ENCODE data around the gene TAS2R16. TPM values are rescaled to one million over a fixed set of nuclear protein-coding genes. Genes with fewer than 3 reads are reported as not detected.

TAS2R16 gene
- total RNA-seq, 2 experiments from 2014 or later = not detected

DNA sequence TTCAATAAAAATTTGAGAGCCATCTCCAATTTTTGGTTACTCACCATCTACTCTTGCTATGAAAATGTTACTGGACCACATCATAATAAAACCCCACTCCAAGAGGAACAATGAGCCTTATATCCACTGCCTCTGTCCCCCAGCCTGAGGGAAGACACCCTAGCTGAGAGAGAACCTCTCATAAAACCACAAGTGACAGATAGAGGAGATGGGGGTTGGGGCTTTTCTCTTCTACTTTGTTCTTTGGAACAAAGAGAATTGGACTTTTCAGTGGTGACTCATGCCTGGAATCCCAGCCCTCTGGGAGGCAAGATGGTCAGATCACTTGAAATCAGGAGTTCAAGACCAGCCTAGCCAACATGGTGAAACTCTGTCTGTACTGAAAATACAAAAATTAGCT lies 27.6 kb upstream of the TAS2R16 start:
- no peaks in the 10 kb centered on the region for H3K4me1 ChIP-seq (ENCODE audit: insufficient read depth, low read length, poor library complexity, severe bottlenecking)
- no peaks in the 10 kb centered on the region for H4K20me1 ChIP-seq (ENCODE audit: insufficient read depth, low read length)
- H2AFZ ChIP-seq (ENCODE audit: low read length) = no peak overlapping the region
- ChIA-PET CTCF (ENCODE audit: unreplicated experiment) (no interaction called here), POLR2A (interaction anchor here (0.7 kb wide), 1 partner anchor 39 kb away, joined by 3 read pairs; no protein-coding TSS in a partner anchor)
- H3K27ac ChIP-seq (ENCODE audit: low read depth, low read length, poor library complexity, severe bottlenecking) = no peak overlapping the region
- no peak for DNase-seq (ENCODE audit: low spot score)
- H3K9me2 ChIP-seq (ENCODE audit: insufficient read depth, low read length) = no peaks in the 10 kb centered on the region
- no peaks in the 10 kb centered on the region for H3K9me3 ChIP-seq (ENCODE audit: low read length)
- no peak for TF ChIP-seq EZH2phosphoT487 (IDR thresholded peaks at IDR 0.05; ENCODE audit: borderline replicate concordance, low read depth, low read length)
- TF ChIP-seq, protein P1, sequence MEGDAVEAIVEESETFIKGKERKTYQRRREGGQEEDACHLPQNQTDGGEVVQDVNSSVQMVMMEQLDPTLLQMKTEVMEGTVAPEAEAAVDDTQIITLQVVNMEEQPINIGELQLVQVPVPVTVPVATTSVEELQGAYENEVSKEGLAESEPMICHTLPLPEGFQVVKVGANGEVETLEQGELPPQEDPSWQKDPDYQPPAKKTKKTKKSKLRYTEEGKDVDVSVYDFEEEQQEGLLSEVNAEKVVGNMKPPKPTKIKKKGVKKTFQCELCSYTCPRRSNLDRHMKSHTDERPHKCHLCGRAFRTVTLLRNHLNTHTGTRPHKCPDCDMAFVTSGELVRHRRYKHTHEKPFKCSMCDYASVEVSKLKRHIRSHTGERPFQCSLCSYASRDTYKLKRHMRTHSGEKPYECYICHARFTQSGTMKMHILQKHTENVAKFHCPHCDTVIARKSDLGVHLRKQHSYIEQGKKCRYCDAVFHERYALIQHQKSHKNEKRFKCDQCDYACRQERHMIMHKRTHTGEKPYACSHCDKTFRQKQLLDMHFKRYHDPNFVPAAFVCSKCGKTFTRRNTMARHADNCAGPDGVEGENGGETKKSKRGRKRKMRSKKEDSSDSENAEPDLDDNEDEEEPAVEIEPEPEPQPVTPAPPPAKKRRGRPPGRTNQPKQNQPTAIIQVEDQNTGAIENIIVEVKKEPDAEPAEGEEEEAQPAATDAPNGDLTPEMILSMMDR (conservative IDR thresholded peaks at IDR 0.05; ENCODE audit: low read length) = no peak
- no peaks in the 10 kb centered on the region for H3K36me3 ChIP-seq (ENCODE audit: insufficient read depth, low read length)
- no peaks in the 10 kb centered on the region for H3K79me2 ChIP-seq (ENCODE audit: insufficient read depth, low read depth, low read length)
- no peak overlapping the region for H3K4me2 ChIP-seq (ENCODE audit: low read length)
- no peak overlapping the region for H3K4me3 ChIP-seq (ENCODE audit: low read depth, low read length, poor library complexity, severe bottlenecking)
- no TSS peak for BruUV-seq (replicated peaks)
- intact Hi-C loops (cut with micrococcal nuclease; ENCODE audit: unreplicated experiment) = no loop called here

GRCh38 chr7:123022576-123022975 lies 27.1 kb upstream of the TAS2R16 start:
- Histone ChIP-seq H3K4me1 (ENCODE audit: insufficient read depth, low read length, poor library complexity, severe bottlenecking) (no peaks in the 10 kb centered on the region), H3K4me2 (ENCODE audit: low read length) (no peak overlapping the region), H3K9me3 (ENCODE audit: low read length) (no peaks in the 10 kb centered on the region), H3K36me3 (ENCODE audit: insufficient read depth, low read length) (no peaks in the 10 kb centered on the region), H3K9me2 (ENCODE audit: insufficient read depth, low read length) (no peaks in the 10 kb centered on the region), H3K79me2 (ENCODE audit: insufficient read depth, low read depth, low read length) (no peaks in the 10 kb centered on the region), H3K27ac (ENCODE audit: low read depth, low read length, poor library complexity, severe bottlenecking) (no peak overlapping the region), H3K4me3 (ENCODE audit: low read depth, low read length, poor library complexity, severe bottlenecking) (no peak overlapping the region), H2AFZ (ENCODE audit: low read length) (no peak overlapping the region), H4K20me1 (ENCODE audit: insufficient read depth, low read length) (no peaks in the 10 kb centered on the region)
- intact Hi-C loops (cut with micrococcal nuclease; ENCODE audit: unreplicated experiment) = no loop called here
- DNase-seq (ENCODE audit: low spot score) = no peak
- ChIA-PET CTCF (ENCODE audit: unreplicated experiment) (no interaction called here), POLR2A (interaction anchor here (0.7 kb wide), 1 partner anchor 39 kb away, joined by 3 read pairs; no protein-coding TSS in a partner anchor)
- TF ChIP-seq EZH2phosphoT487 (IDR thresholded peaks at IDR 0.05; ENCODE audit: borderline replicate concordance, low read depth, low read length) = no peak
- BruUV-seq (replicated peaks) = no TSS peak

DNA sequence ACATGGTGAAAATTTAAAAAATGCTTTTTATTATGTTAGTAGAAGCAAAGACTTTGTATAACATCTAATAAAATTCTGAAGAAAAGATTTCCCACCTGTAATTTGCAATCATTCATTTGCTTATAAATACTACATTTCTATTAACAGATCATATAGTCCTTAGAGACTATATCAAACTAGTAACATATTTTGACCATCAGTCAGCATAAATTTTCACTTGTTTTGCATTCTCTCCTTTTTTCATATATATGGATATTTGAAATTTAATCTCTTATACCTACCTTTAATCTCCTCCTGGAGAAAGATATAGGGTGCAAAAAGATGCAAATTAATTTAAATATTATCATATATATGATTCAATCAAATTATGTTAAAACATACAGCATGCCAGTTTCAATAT lies 16.9 kb upstream of the TAS2R16 start:
- intact Hi-C loops (cut with micrococcal nuclease; ENCODE audit: unreplicated experiment) = no loop called here
- no TSS peak for BruUV-seq (replicated peaks)
- no peaks in the 10 kb centered on the region for H3K36me3 ChIP-seq (ENCODE audit: insufficient read depth, low read length)
- H3K4me2 ChIP-seq (ENCODE audit: low read length) = no peak overlapping the region
- H3K79me2 ChIP-seq (ENCODE audit: insufficient read depth, low read depth, low read length) = no peaks in the 10 kb centered on the region
- no peak overlapping the region for H3K4me3 ChIP-seq (ENCODE audit: low read depth, low read length, poor library complexity, severe bottlenecking)
- no peak overlapping the region for H2AFZ ChIP-seq (ENCODE audit: low read length)
- DNase-seq (ENCODE audit: low spot score) = no peak
- no peaks in the 10 kb centered on the region for H3K9me3 ChIP-seq (ENCODE audit: low read length)
- CTCF ChIA-PET (ENCODE audit: unreplicated experiment) = no interaction called here
- no peaks in the 10 kb centered on the region for H3K9me2 ChIP-seq (ENCODE audit: insufficient read depth, low read length)
- POLR2A ChIA-PET = interaction anchor here (0.7 kb wide), 1 partner anchor 352 kb away, joined by 3 read pairs; no protein-coding TSS in a partner anchor
- H3K4me1 ChIP-seq (ENCODE audit: insufficient read depth, low read length, poor library complexity, severe bottlenecking) = no peaks in the 10 kb centered on the region
- no peak overlapping the region for H3K27ac ChIP-seq (ENCODE audit: low read depth, low read length, poor library complexity, severe bottlenecking)
- TF ChIP-seq, protein P1 (conservative IDR thresholded peaks at IDR 0.05; ENCODE audit: low read length) = no peak
- no peaks in the 10 kb centered on the region for H4K20me1 ChIP-seq (ENCODE audit: insufficient read depth, low read length)
